ENCODE results near the gene LIN54. TPM values are rescaled to one million over a fixed set of nuclear protein-coding genes. Genes with fewer than 3 reads are reported as not detected.

Gene LIN54
- total and polyA plus RNA-seq, 2 of the 13 experiments (the other 11 are each of a cell fraction or from before 2014, with no cell fraction given), result 25.2 to 32.9 TPM

- TF ChIP-seq ZBTB40 (IDR thresholded peaks at IDR 0.05), result no peak
- TF ChIP-seq ZBTB40 (CRISPR knock-in tag; IDR thresholded peaks at IDR 0.05), result peak; percentile 47; the same call in 1 of the 2 replicates
- TF ChIP-seq PCBP2 (optimal IDR thresholded peaks at IDR 0.05; ENCODE audit: low read depth, low read length, poor library complexity, severe bottlenecking), result no peak
- TF ChIP-seq NFE2L2 (IDR thresholded peaks at IDR 0.05; ENCODE audit: low read length), result peak; percentile 88
- TF ChIP-seq ZSCAN30 (CRISPR knock-in tag; IDR thresholded peaks at IDR 0.05), result 0 out of 2 replicates have a peak, but pooled peaks have one; percentile 34
- peak; percentile 97 for TF ChIP-seq MAX (IDR thresholded peaks at IDR 0.05)
- no peak; the same call in 1 of the 2 replicates for TF ChIP-seq ZNF281 (CRISPR knock-in tag; IDR thresholded peaks at IDR 0.05; ENCODE audit: borderline replicate concordance)
- TF ChIP-seq FOXM1 (CRISPR knock-in tag; IDR thresholded peaks at IDR 0.05), result no peak
- TF ChIP-seq ZNF180 (CRISPR knock-in tag; IDR thresholded peaks at IDR 0.05; ENCODE audit: borderline replicate concordance, low read depth), result 0 out of 2 replicates have a peak, but pooled peaks have one; percentile 31
- peak; percentile 67; the same call in 1 of the 2 replicates for TF ChIP-seq ZBTB34 (CRISPR knock-in tag; IDR thresholded peaks at IDR 0.05)
- TF ChIP-seq ZNF570 (CRISPR knock-in tag; IDR thresholded peaks at IDR 0.05; ENCODE audit: borderline replicate concordance), result no peak
- no peak for TF ChIP-seq ZNF34 (CRISPR knock-in tag; IDR thresholded peaks at IDR 0.05; ENCODE audit: borderline replicate concordance)
- no peak for TF ChIP-seq FIP1L1 (IDR thresholded peaks at IDR 0.05; ENCODE audit: borderline replicate concordance, insufficient read depth, low read depth, low read length)
Observed at GRCh38 chr4:83012687-83013419, 2.2 kb upstream of the LIN54 start (continued).
